Retinal pigment epithelial cell (primary cell): ENCODE results near the gene KCNC3.

Experiments
- DNase-seq: peaks from one replicate; pipeline ENCODE4 v3.0.0-alpha.2; 2010; ENCODE audit warnings: low read depth
- H3K4me3 ChIP-seq: 2 replicates; pipeline ENCODE4 v1.5.1; 2011; ENCODE audit warnings: mild to moderate bottlenecking, low read length, control low read depth, moderate library complexity
- TF ChIP-seq, protein P1 (sequence below): conservative IDR thresholded peaks from 2 replicates; pipeline ENCODE4 v1.5.1; 2011; ENCODE audit warnings: low read depth, low read length, control low read depth, inconsistent platforms

Gene KCNC3

DNA sequence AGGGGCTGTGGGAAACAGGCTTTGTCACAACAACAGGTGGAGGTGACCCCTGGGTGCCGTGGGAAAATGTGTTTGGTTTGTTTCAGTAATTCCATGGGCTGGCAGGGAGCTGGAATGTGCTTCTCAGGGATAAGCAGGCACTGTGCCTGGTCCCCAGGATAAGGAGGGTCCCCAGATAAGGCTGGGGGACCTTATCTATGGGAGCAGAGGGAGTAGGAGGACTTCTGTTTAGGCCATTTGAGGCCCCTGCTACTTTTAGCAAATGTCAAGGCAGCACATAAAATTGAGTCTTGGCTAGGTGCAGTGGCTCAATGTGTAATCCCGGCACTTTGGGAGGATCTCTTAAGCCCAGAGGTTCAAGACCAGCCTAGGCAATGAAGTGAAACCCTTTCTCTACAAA lies 59.5 kb downstream of the KCNC3 start:
- no peak overlapping the region for H3K4me3 ChIP-seq
- TF ChIP-seq, protein P1, sequence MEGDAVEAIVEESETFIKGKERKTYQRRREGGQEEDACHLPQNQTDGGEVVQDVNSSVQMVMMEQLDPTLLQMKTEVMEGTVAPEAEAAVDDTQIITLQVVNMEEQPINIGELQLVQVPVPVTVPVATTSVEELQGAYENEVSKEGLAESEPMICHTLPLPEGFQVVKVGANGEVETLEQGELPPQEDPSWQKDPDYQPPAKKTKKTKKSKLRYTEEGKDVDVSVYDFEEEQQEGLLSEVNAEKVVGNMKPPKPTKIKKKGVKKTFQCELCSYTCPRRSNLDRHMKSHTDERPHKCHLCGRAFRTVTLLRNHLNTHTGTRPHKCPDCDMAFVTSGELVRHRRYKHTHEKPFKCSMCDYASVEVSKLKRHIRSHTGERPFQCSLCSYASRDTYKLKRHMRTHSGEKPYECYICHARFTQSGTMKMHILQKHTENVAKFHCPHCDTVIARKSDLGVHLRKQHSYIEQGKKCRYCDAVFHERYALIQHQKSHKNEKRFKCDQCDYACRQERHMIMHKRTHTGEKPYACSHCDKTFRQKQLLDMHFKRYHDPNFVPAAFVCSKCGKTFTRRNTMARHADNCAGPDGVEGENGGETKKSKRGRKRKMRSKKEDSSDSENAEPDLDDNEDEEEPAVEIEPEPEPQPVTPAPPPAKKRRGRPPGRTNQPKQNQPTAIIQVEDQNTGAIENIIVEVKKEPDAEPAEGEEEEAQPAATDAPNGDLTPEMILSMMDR: no peak
- no peak for DNase-seq

DNA sequence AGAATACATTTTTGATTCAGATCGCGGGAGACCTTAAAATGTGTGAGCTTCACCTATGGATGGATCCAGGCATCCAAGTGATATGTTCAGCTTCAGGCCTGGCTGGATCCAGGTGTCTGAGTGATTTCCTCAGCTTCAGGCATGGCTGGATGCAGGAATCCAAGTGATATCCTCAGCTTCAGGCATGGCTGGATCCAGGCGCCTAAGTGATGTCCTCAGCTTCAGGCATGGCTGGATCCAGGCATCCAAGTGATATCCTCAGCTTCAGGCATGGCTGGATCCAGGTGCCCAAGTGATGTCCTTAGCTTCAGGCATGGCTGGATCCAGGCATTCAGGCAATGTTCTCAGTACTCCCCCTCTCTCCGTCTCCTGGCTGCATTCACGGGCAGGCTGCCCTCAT lies 60.7 kb downstream of the KCNC3 start:
- TF ChIP-seq, protein P1: no peak
- no peak for DNase-seq
- H3K4me3 ChIP-seq: no peak overlapping the region

DNA sequence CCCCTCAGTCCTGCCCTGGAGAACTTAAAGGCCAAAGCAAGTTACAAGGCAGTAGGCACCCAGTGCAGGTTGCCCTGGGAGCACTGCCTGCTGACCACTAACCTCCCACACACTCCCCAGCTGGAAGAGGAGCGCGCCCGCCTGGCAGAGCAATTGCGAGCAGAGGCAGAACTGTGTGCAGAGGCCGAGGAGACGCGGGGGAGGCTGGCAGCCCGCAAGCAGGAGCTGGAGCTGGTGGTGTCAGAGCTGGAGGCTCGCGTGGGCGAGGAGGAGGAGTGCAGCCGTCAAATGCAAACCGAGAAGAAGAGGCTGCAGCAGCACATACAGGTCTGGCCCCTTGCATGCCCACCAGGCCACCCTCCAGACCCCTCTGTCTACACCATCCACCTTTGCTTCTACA lies 61.1 kb downstream of the KCNC3 start:
- TF ChIP-seq, protein P1: no peak
- DNase-seq: no peak

DNA sequence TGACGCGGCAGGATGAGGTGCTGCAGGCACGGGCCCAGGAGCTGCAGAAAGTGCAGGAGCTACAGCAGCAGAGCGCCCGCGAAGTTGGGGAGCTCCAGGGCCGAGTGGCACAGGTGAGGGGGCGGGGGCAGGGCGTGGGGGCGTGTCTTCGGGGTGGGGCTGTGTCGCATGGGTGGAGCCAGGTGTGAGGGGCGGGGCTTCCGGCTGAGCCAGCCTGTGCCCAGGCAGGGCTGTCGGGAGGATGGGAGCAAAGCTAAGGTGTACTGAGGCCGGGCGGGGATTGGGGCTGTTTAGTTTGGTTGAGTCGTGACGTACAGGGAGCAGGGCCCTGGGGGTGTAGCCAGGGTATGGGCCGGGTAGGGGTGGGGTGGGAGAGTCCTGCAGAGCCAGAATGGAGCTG lies 62.3 kb downstream of the KCNC3 start:
- DNase-seq: no peak
- TF ChIP-seq, protein P1: no peak
- H3K4me3 ChIP-seq: no peak overlapping the region

More for the DNA sequence above, 61.1 kb downstream of the KCNC3 start:
- H3K4me3 ChIP-seq: no peak overlapping the region

DNA sequence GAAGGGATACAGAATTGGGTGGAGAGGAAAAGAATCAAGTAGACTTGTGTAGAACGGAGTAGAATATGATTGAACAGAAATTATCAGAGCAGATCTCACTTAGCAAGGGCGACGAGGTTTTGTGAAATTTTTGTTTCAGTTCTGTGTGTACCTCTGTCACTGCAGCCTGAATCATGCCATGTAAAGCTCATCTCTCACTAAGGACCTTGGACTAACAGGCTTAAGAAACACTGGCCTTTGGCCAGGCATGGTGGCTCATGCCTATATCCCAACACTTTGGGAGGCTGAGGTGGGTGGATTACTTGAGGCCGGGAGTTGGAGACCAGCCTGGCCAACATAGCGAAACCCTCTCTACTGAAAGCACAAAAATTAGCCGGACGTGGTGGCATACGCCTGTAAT lies 63.1 kb downstream of the KCNC3 start:
- H3K4me3 ChIP-seq: no peak overlapping the region
- DNase-seq: no peak
- TF ChIP-seq, protein P1: no peak

DNA sequence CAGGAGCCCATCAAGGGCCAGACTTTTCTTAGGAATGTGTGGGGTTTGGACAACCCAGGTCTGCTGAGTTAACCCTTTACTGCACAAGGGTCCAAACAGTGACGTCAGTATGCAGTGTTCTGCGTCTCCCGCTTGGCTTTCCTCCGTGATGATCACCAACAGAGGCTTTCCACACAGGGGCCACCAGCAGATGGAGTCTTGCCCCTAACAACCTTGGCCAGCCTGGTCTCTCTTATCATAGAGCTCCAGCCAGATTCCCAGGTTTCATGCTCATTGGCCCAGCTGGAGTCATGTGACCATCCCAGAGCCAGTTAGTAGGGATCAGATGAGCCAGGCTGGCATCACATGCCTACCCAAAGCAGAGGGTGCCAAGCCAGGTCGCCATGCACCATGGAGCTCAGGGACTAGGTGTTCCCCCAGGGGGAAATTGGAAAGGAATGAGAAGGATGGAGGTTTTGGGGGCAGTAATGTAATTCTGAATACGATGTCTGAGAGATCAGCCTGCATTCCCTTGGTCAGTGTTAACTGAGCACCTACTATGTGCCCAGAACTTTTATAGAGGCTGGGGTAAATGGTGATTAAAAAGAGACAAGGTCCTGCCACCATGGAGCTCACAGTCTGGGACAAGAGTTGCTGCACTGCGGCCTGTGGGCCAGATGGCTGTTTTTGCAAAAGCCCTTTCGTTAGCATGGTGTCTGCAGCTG lies 64.5 kb downstream of the KCNC3 start:
- TF ChIP-seq, protein P1: no peak
- H3K4me3 ChIP-seq: no peak overlapping the region
- no peak for DNase-seq

DNA sequence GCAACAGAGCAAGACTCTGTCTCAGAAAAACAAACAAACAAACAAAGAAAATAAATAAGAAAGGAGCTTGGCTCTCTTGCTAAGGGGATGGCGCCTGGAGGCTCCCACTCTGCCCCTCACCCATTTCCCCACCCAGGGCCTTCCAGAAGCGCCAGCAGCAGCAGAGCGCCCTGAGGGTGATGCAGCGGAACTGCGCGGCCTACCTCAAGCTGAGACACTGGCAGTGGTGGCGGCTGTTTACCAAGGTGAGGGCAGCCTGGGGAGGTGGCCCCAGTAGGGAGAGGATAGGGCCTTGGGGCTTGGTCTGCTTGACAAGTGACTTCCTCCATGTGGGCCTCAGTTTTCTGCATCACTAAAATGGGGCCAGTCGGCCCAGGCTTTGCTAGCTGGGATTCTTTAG lies 66.0 kb downstream of the KCNC3 start:
- no peak for DNase-seq
- H3K4me3 ChIP-seq: no peak overlapping the region
- TF ChIP-seq, protein P1: no peak
